ENCODE measurements around the gene CD164L2.

The CD164L2 gene

DNA sequence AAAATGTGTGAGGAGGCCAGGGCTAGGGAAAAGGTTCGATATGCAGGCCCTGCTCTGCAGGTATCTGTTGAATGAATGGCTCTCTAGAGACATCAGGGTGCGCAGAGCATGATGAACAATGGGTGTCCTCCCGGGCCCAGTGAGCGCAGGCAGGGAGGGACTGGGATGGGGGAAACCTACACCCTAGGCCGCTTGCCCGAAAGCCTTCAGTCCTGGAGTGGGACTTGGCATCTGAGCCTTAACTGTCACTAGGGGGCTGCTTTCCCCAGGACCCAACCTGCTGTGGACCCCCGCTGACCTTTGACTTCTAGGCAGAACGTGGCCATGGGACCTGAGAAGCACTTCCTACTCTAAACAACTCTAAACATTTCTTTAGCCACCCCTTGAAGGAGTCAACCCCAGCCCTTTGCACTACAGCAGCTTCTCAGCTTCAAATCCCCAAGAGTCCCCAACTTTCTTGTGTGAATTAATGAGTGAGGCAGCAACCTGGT, 15.9 kb downstream of the CD164L2 start (continued):
- TF ChIP-seq HOXA7 (CRISPR knock-in tag; IDR thresholded peaks at IDR 0.05; ENCODE audit: borderline replicate concordance) (no peak), ZNF654 (tag by site-specific recombination; IDR thresholded peaks at IDR 0.05; ENCODE audit: low read depth) (no peak), GLI4 (tag by site-specific recombination; IDR thresholded peaks at IDR 0.05) (no peak), ZBTB20 (tag by site-specific recombination; IDR thresholded peaks at IDR 0.05) (peak; percentile 14), ZEB2 (tag by site-specific recombination; IDR thresholded peaks at IDR 0.05) (no peak), ZNF354C (tag by site-specific recombination; IDR thresholded peaks at IDR 0.05; ENCODE audit: borderline replicate concordance, low read depth) (no peak), ZNF571 (tag by site-specific recombination; IDR thresholded peaks at IDR 0.05) (no peak), ZNF132 (tag by site-specific recombination; IDR thresholded peaks at IDR 0.05; ENCODE audit: borderline replicate concordance) (no peak), ZNF311 (tag by site-specific recombination; IDR thresholded peaks at IDR 0.05; ENCODE audit: borderline replicate concordance) (no peak), ZNF660 (tag by site-specific recombination; IDR thresholded peaks at IDR 0.05) (no peak), ZBTB1 (tag by site-specific recombination; IDR thresholded peaks at IDR 0.05) (no peak), ZNF561 (tag by site-specific recombination; IDR thresholded peaks at IDR 0.05; ENCODE audit: borderline replicate concordance) (0 out of 2 replicates have a peak, but pooled peaks have one; percentile 15), ZNF366 (tag by site-specific recombination; conservative IDR thresholded peaks at IDR 0.05) (0 out of 2 replicates have a peak, but pooled peaks have one; percentile 4), SCRT2 (tag by site-specific recombination; IDR thresholded peaks at IDR 0.05) (peak; percentile 90; the same call in 1 of the 2 replicates), ZBTB8A (tag by site-specific recombination; IDR thresholded peaks at IDR 0.05) (no peak), ZNF292 (tag by site-specific recombination; IDR thresholded peaks at IDR 0.05; ENCODE audit: borderline replicate concordance, low read depth) (no peak), ZNF2 (tag by site-specific recombination; IDR thresholded peaks at IDR 0.05) (no peak), ZBTB48 (tag by site-specific recombination; IDR thresholded peaks at IDR 0.05) (0 out of 2 replicates have a peak, but pooled peaks have one; percentile 12), ZNF335 (tag by site-specific recombination; conservative IDR thresholded peaks at IDR 0.05) (peak; percentile 87), ZNF76 (tag by site-specific recombination; IDR thresholded peaks at IDR 0.05; ENCODE audit: borderline replicate concordance, low read depth) (no peak), TSHZ1 (tag by site-specific recombination; IDR thresholded peaks at IDR 0.05; ENCODE audit: borderline replicate concordance) (no peak), ZNF202 (tag by site-specific recombination; IDR thresholded peaks at IDR 0.05; ENCODE audit: borderline replicate concordance) (no peak), FEZF1 (tag by site-specific recombination; IDR thresholded peaks at IDR 0.05) (no peak), ZNF501 (tag by site-specific recombination; IDR thresholded peaks at IDR 0.05) (0 out of 2 replicates have a peak, but pooled peaks have one; percentile 17), ZNF184 (tag by site-specific recombination; IDR thresholded peaks at IDR 0.05) (no peak), ZNF398 (tag by site-specific recombination; IDR thresholded peaks at IDR 0.05) (no peak), KLF9 (tag by site-specific recombination; IDR thresholded peaks at IDR 0.05; ENCODE audit: low read depth) (no peak), ZNF266 (tag by site-specific recombination; IDR thresholded peaks at IDR 0.05; ENCODE audit: low read depth) (no peak), ZNF544 (tag by site-specific recombination; IDR thresholded peaks at IDR 0.05) (no peak), HOXD13 (CRISPR knock-in tag; IDR thresholded peaks at IDR 0.05; ENCODE audit: borderline replicate concordance) (no peak)
- TF ChIP-seq, protein P1, sequence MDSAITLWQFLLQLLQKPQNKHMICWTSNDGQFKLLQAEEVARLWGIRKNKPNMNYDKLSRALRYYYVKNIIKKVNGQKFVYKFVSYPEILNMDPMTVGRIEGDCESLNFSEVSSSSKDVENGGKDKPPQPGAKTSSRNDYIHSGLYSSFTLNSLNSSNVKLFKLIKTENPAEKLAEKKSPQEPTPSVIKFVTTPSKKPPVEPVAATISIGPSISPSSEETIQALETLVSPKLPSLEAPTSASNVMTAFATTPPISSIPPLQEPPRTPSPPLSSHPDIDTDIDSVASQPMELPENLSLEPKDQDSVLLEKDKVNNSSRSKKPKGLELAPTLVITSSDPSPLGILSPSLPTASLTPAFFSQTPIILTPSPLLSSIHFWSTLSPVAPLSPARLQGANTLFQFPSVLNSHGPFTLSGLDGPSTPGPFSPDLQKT (IDR thresholded peaks at IDR 0.05; ENCODE audit: borderline replicate concordance, low read depth, low read length): no peak
- TF ChIP-seq, protein P2, sequence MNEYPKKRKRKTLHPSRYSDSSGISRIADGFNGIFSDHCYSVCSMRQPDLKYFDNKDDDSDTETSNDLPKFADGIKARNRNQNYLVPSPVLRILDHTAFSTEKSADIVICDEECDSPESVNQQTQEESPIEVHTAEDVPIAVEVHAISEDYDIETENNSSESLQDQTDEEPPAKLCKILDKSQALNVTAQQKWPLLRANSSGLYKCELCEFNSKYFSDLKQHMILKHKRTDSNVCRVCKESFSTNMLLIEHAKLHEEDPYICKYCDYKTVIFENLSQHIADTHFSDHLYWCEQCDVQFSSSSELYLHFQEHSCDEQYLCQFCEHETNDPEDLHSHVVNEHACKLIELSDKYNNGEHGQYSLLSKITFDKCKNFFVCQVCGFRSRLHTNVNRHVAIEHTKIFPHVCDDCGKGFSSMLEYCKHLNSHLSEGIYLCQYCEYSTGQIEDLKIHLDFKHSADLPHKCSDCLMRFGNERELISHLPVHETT (tag by site-specific recombination; IDR thresholded peaks at IDR 0.05): no peak
- TF ChIP-seq, protein P3, sequence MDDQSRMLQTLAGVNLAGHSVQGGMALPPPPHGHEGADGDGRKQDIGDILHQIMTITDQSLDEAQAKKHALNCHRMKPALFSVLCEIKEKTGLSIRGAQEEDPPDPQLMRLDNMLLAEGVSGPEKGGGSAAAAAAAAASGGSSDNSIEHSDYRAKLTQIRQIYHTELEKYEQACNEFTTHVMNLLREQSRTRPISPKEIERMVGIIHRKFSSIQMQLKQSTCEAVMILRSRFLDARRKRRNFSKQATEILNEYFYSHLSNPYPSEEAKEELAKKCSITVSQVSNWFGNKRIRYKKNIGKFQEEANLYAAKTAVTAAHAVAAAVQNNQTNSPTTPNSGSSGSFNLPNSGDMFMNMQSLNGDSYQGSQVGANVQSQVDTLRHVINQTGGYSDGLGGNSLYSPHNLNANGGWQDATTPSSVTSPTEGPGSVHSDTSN (CRISPR knock-in tag; IDR thresholded peaks at IDR 0.05): no peak

Data from HEK293 (cell line).